Kidney (tissue), 22 donors: ENCODE results near the gene SPSB4. TPM values are rescaled to one million over a fixed set of nuclear protein-coding genes. Genes with fewer than 3 reads are reported as not detected.
A peak's percentile ranks its signal among the peaks of the same experiment; 100 is the strongest.

Source experiments
- DNase-seq, 5 donors: peaks; one replicate each; pipeline ENCODE4 v3.0.0-alpha.2; 2013 to 2020
- FAIRE-seq: peaks from 2 replicates; lab custom pipeline; 2012; peaks lifted over from hg19 to GRCh38; lab: Jason Lieb, UNC
- H3K27ac ChIP-seq, 2 donors: one replicate each; pipeline ENCODE4 v1.7.0; 2013; ENCODE audit warnings: low read depth in 2 of 2, low read length in 2 of 2, inconsistent platforms in 1 of 2
- H3K27me3 ChIP-seq: one replicate; pipeline ENCODE4 v1.7.1; 2013; ENCODE audit warnings: low read length, inconsistent platforms; ENCODE audit not compliant: control insufficient read depth, insufficient read depth
- H3K36me3 ChIP-seq, 3 donors: one replicate each; pipeline versions ENCODE4 v1.7.0 to v1.7.1; 2013; ENCODE audit warnings: low read length in 3 of 3, control low read depth in 1 of 3, inconsistent platforms in 1 of 3; ENCODE audit not compliant: insufficient read depth in 3 of 3, control insufficient read depth in 2 of 3
- H3K4me1 ChIP-seq, 3 donors: one replicate each; pipeline versions ENCODE4 v1.7.0 to v1.7.1; 2013; ENCODE audit warnings: low read length in 3 of 3, inconsistent platforms in 1 of 3, low read depth in 1 of 3; ENCODE audit not compliant: control insufficient read depth in 2 of 3, insufficient read depth in 2 of 3
- H3K4me3 ChIP-seq, 3 donors: one replicate each; pipeline versions ENCODE4 v1.7.0 to v1.8.1; 2013; ENCODE audit warnings: low read length in 3 of 3, control low read depth in 1 of 3, inconsistent platforms in 1 of 3
- H3K9ac ChIP-seq, 3 donors: one replicate each; pipeline versions ENCODE4 v1.7.0 to v1.7.1; 2013; ENCODE audit warnings: low read length in 3 of 3, control low read depth in 1 of 3, inconsistent platforms in 1 of 3
- H3K9me3 ChIP-seq, 3 donors: one replicate each; pipeline versions ENCODE4 v1.7.0 to v1.7.1; 2013; ENCODE audit warnings: low read length in 3 of 3, control low read depth in 1 of 3, inconsistent platforms in 1 of 3; ENCODE audit not compliant: control insufficient read depth in 2 of 3, insufficient read depth in 1 of 3
- intact Hi-C: fragments of 100-400 bp; cut with DNase I; formaldehyde crosslinking; loops from one replicate; pipeline ENCODE4 v1.11.1; 2022
- long read RNA-seq, 10 donors: library from polyadenylated mRNA in 1 of 10; unstranded in 1 of 10; transcript quantifications; one replicate each; pipeline ENCODE4 v2.0.0 and lab custom pipeline, GENCODE V29; 2021 to 2026
- polyA plus RNA-seq: library from polyadenylated mRNA; stranded (reverse); fragments of 350-450 nt; fragmentation: Illumina TruSeq; extraction: RNeasy Lipid Tissue Mini Kit (QIAGEN cat#74804); gene quantifications from one replicate; pipeline ENCODE4 v1.2.3, GENCODE V29; 2014; ENCODE audit warnings: low read depth, low replicate concordance; ENCODE audit not compliant: insufficient read depth
- total RNA-seq: library from RNA; stranded (reverse); fragmentation: NEBNext Ultra II Directional; extraction: Animal tissue kit (Norgen Biotek cat#: 25700); gene quantifications from one replicate; pipeline ENCODE4 v1.2.1, GENCODE V29; 2021
- TF ChIP-seq, protein P1 (sequence below): IDR thresholded peaks from 3 replicates; pipeline ENCODE4 v1.5.1; 2012; ENCODE audit warnings: mild to moderate bottlenecking, moderate library complexity, borderline replicate concordance; ENCODE audit not compliant: insufficient read depth; ENCODE audit errors: extremely low read depth
- donor health status: control.
- donor health status: control.
- donor health status: control.
- donor health status: control.
- donor health status: control.
- donor health status: DM: yes; HTN: yes; CAD: no.
- donor health status: Normal renal cell carcinoma (clear cell type).

Gene SPSB4
- total RNA-seq (0.57 TPM), polyA plus RNA-seq (1.9 TPM)
- long read RNA-seq, donor 1, partial matches to known transcripts: 0 of 4 reads
- long read RNA-seq, donor 1, other reads (novel, unspliced or antisense): 0 of 4 reads
- long read RNA-seq, donor 2, partial matches to known transcripts: 0 of 3 reads
- long read RNA-seq, donor 2, other reads (novel, unspliced or antisense): 0 of 3 reads
- long read RNA-seq, donor 3, partial matches to known transcripts: 0 of 4 reads
- long read RNA-seq, donor 3, other reads (novel, unspliced or antisense): 0 of 4 reads
- long read RNA-seq, donor 4, transcript SPSB4-201 (3 exons, 2,908 nt): major isoform, 7 of 7 reads
- long read RNA-seq, donor 4, partial matches to known transcripts: 0 of 7 reads
- long read RNA-seq, donor 4, other reads (novel, unspliced or antisense): 0 of 7 reads
- long read RNA-seq, donor 5: 0 reads
- long read RNA-seq, donor 6, partial matches to known transcripts: 0 of 1 reads
- long read RNA-seq, donor 6, other reads (novel, unspliced or antisense): 0 of 1 reads
- long read RNA-seq, donor 7: 0 reads
- long read RNA-seq, donor 8, partial matches to known transcripts: 0 of 1 reads
- long read RNA-seq, donor 8, other reads (novel, unspliced or antisense): 0 of 1 reads
- long read RNA-seq, donor 9, partial matches to known transcripts: 0 of 3 reads
- long read RNA-seq, donor 9, other reads (novel, unspliced or antisense): 0 of 3 reads
- long read RNA-seq, donor 10, partial matches to known transcripts: 0 of 2 reads
- long read RNA-seq, donor 10, other reads (novel, unspliced or antisense): 0 of 2 reads

DNA sequence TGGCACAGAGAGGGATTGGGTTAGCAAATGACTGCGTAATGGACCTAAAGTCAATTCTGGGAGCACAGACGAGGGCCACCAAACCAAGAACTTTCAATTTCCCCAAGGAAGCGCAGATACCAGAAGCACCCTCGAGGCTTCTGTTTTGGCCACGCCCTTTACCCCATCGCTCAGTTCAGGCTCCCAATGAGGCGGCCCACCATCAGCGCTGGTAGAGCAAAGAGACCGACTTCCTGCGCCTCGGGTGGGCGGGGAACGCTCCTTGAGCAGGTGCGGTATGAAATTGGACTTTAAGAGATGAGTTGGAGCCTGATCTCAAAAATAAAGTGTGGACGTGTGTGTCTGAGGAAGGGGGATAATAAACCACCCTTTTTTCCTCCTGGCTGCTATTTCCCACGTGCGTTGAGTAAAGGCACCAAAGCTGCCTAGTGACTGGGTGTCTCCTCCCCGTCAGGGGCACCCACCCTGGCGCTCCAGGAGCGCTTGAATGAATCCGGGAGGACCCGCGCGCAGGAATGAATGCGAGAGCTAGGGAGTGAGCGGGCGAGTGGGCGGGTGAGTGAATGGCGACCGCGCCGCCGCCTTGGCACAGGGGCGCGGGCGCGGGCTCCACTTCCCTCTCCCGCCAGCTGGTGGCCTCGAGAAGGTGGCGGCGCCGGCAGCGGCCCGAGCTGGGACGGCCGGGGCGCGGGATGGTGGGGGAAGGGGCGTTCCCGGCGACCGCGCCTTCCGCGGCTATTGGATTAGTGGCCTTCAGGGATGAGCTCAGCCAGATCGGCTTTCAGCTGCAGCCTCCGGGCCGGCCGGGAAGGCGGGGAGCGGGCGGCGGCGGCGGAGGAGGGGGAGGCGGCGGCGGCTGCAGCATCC, at the start of gene SPSB4:
TSS of gene SPSB4 (plus strand) at position 772 of the 867 bp plus-strand sequence. CDS start 14,758 bp downstream, outside the sequence.
- Histone ChIP-seq H3K9me3 (no peaks in the 10 kb centered on the region), H3K36me3 (no peaks in the 10 kb centered on the region), H3K9ac (peak within 1 kb of the TSS in 2 of 3 donors; percentile 43 to 56), H3K27me3 (no peaks in the 10 kb centered on the region), H3K27ac (no peak within 1 kb of the TSS), H3K4me1 (peaks cover 0 to 7% (median 6%) of the 10 kb centered on the region in 3 donors), H3K4me3 (peak within 1 kb of the TSS; percentile 28 to 80 (median 45))
- DNase-seq (peak; percentile 80 to 96 (median 93)), FAIRE-seq (no peak)
- TF ChIP-seq, protein P1, sequence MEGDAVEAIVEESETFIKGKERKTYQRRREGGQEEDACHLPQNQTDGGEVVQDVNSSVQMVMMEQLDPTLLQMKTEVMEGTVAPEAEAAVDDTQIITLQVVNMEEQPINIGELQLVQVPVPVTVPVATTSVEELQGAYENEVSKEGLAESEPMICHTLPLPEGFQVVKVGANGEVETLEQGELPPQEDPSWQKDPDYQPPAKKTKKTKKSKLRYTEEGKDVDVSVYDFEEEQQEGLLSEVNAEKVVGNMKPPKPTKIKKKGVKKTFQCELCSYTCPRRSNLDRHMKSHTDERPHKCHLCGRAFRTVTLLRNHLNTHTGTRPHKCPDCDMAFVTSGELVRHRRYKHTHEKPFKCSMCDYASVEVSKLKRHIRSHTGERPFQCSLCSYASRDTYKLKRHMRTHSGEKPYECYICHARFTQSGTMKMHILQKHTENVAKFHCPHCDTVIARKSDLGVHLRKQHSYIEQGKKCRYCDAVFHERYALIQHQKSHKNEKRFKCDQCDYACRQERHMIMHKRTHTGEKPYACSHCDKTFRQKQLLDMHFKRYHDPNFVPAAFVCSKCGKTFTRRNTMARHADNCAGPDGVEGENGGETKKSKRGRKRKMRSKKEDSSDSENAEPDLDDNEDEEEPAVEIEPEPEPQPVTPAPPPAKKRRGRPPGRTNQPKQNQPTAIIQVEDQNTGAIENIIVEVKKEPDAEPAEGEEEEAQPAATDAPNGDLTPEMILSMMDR: no peak
- intact Hi-C loops: no loop called here

DNA sequence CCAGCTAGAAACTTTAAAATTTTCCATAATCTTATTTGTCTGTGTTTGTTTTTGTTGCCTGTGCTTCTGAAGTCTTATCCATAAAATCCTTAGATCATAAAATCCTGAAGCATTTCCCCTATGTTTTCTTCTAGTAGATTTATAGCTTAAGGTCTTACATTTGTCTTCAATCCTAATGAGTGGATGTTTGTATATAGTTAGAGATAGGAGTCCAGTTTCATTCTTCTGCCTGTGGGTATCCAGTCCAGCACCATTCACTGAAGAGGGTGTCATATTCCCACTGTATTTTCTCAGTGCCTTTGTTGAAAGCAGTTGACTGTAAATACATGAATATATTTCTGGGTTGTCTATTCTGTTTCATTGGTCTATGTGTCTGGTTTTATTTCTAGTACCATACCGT, 44.8 kb upstream of the SPSB4 start:
- no peak overlapping the region for H3K27ac ChIP-seq
- H3K36me3 ChIP-seq: no peaks in the 10 kb centered on the region
- intact Hi-C loops: no loop called here
- DNase-seq (no peak), FAIRE-seq (no peak)
- H3K9ac ChIP-seq: no peak overlapping the region
- no peak overlapping the region for H3K4me3 ChIP-seq
- no peaks in the 10 kb centered on the region for H3K27me3 ChIP-seq
- no peaks in the 10 kb centered on the region for H3K4me1 ChIP-seq
- H3K9me3 ChIP-seq: no peaks in the 10 kb centered on the region
- TF ChIP-seq, protein P1: no peak

- no peaks in the 10 kb centered on the region for H3K9me3 ChIP-seq
- TF ChIP-seq, protein P1: no peak
- H3K27me3 ChIP-seq: no peaks in the 10 kb centered on the region
- no peak overlapping the region for H3K4me3 ChIP-seq
- H3K36me3 ChIP-seq: no peaks in the 10 kb centered on the region
- FAIRE-seq (no peak), DNase-seq (no peak)
- no peak overlapping the region for H3K27ac ChIP-seq
- intact Hi-C loops: no loop called here
- no peak overlapping the region for H3K9ac ChIP-seq
- H3K4me1 ChIP-seq: no peaks in the 10 kb centered on the region
Measured at GRCh38 chr3:141009496-141009895, 41.7 kb upstream of the SPSB4 start.
